GM23338 (cell line): ENCODE results near the gene ZNF644. TPM values are rescaled to one million over a fixed set of nuclear protein-coding genes. Genes with fewer than 3 reads are reported as not detected.

Experiments
- ATAC-seq: fragments of 200-7000 bp; cut with Tn5 transposase; 3 replicates; pipeline ENCODE4 v1.9.1; 2020
- DNase-seq: peaks from one replicate; pipeline ENCODE4 v3.0.0-alpha.2; 2015; ENCODE audit warnings: low spot score
- H2AFZ ChIP-seq: fragments of 200-600 bp; sonication (generic); 2 replicates; pipeline ENCODE4 v1.8.0; 2016; ENCODE audit warnings: antibody characterized with exemption, mild to moderate bottlenecking, moderate library complexity
- H3F3A ChIP-seq: fragments of 200-600 bp; sonication (generic); replicated peaks from 2 replicates; pipeline ENCODE4 v1.8.0; 2017; ENCODE audit warnings: antibody characterized with exemption, mixed run types, low read depth
- H3K27ac ChIP-seq: fragments of 200-600 bp; sonication (generic); 2 replicates; pipeline ENCODE4 v1.6.1; 2016; ENCODE audit warnings: low read depth
- H3K27me3 ChIP-seq: fragments of 200-600 bp; sonication (generic); 2 replicates; pipeline ENCODE4 v1.8.0; 2016; ENCODE audit warnings: mild to moderate bottlenecking, mixed run types, moderate library complexity; ENCODE audit not compliant: insufficient read depth
- H3K36me3 ChIP-seq: fragments of 200-600 bp; sonication (generic); 2 replicates; pipeline ENCODE4 v1.8.0; 2016; ENCODE audit warnings: mild to moderate bottlenecking; ENCODE audit not compliant: insufficient read depth
- H3K4me1 ChIP-seq: fragments of 200-600 bp; sonication (generic); 2 replicates; pipeline ENCODE4 v1.8.0; 2016; ENCODE audit warnings: mild to moderate bottlenecking, moderate library complexity; ENCODE audit not compliant: insufficient read depth
- H3K4me2 ChIP-seq: fragments of 200-600 bp; sonication (generic); 2 replicates; pipeline ENCODE4 v1.7.1; 2017; ENCODE audit warnings: mixed run types
- H3K4me3 ChIP-seq: fragments of 200-600 bp; sonication (generic); 2 replicates; pipeline ENCODE4 v1.6.1; 2016; ENCODE audit warnings: mixed run types
- H3K79me2 ChIP-seq: fragments of 200-600 bp; sonication (generic); replicated peaks from 2 replicates; pipeline ENCODE4 v1.8.0; 2017; ENCODE audit warnings: mild to moderate bottlenecking; ENCODE audit not compliant: insufficient read depth
- H3K9me2 ChIP-seq: fragments of 200-600 bp; sonication (generic); 2 replicates; pipeline ENCODE4 v1.8.0; 2017; ENCODE audit not compliant: insufficient read depth
- H4K20me1 ChIP-seq: fragments of 200-600 bp; sonication (generic); replicated peaks from 2 replicates; pipeline ENCODE4 v1.8.0; 2017; ENCODE audit warnings: mild to moderate bottlenecking; ENCODE audit not compliant: insufficient read depth
- H3K27ac Mint-ChIP-seq: 2 replicates; pipeline ENCODE4 v1.8.0; 2020; ENCODE audit warnings: inconsistent platforms, mild to moderate bottlenecking, moderate library complexity, mixed read lengths
- H3K27me3 Mint-ChIP-seq: 3 replicates; pipeline ENCODE4 v1.8.0; 2022; ENCODE audit warnings: low read depth, mild to moderate bottlenecking, moderate library complexity, mixed read lengths, inconsistent platforms; ENCODE audit not compliant: insufficient read depth, poor library complexity
- H3K36me3 Mint-ChIP-seq: 3 replicates; pipeline ENCODE4 v1.8.0; 2021; ENCODE audit warnings: low read depth, mild to moderate bottlenecking, inconsistent platforms, moderate library complexity, mixed read lengths
- H3K4me1 Mint-ChIP-seq: 3 replicates; pipeline ENCODE4 v1.8.0; 2020; ENCODE audit warnings: mild to moderate bottlenecking, inconsistent platforms, mixed read lengths
- H3K4me3 Mint-ChIP-seq: 3 replicates; pipeline ENCODE4 v1.8.0; 2021; ENCODE audit warnings: moderate library complexity, mild to moderate bottlenecking, inconsistent platforms, mixed read lengths
- H3K9me3 Mint-ChIP-seq: 3 replicates; pipeline ENCODE4 v1.8.0; 2020; ENCODE audit warnings: moderate library complexity, mild to moderate bottlenecking, inconsistent platforms, mixed read lengths
- ETS1 ChIP-seq: IDR thresholded peaks from 2 replicates; pipeline ENCODE4 v1.6.1; 2016; ENCODE audit warnings: antibody characterized with exemption
- EZH2 ChIP-seq: fragments of 200-600 bp; sonication (generic); IDR thresholded peaks from one replicate; pipeline ENCODE4 v1.8.0; 2017; ENCODE audit warnings: antibody characterized with exemption, mild to moderate bottlenecking, low read depth; ENCODE audit not compliant: unreplicated experiment
- EZH2phosphoT487 ChIP-seq: fragments of 200-600 bp; sonication (generic); IDR thresholded peaks from one replicate; pipeline ENCODE4 v1.8.1; 2018; ENCODE audit warnings: antibody characterized with exemption; ENCODE audit not compliant: unreplicated experiment
- JUNB ChIP-seq: IDR thresholded peaks from one replicate; pipeline ENCODE4 v1.6.1; 2016; ENCODE audit warnings: antibody characterized with exemption; ENCODE audit not compliant: unreplicated experiment
- NANOG ChIP-seq: IDR thresholded peaks from 2 replicates; pipeline ENCODE4 v1.6.1; 2016; ENCODE audit warnings: antibody characterized with exemption, borderline replicate concordance
- POLR2AphosphoS5 ChIP-seq: IDR thresholded peaks from 2 replicates; pipeline ENCODE4 v1.6.1; 2016; ENCODE audit warnings: antibody characterized with exemption, low read depth
- STAT1 ChIP-seq: IDR thresholded peaks from one replicate; pipeline ENCODE4 v1.6.1; 2016; ENCODE audit warnings: antibody characterized with exemption; ENCODE audit not compliant: unreplicated experiment
- ZNF331 ChIP-seq: fragments of 250-450 bp; sonication (Bioruptor Pico); IDR thresholded peaks from 2 replicates; pipeline ENCODE4 v1.5.0; 2020; ENCODE audit warnings: low read depth, mild to moderate bottlenecking, moderate library complexity
- polyA plus RNA-seq: library from polyadenylated mRNA; unstranded; fragments of >200 nt; fragmentation: Nextera tagmentation; extraction: Ambion mirVana; gene quantifications from 2 replicates; pipeline ENCODE4 v1.2.1, GENCODE V29; 2016
- total RNA-seq: library from RNA; depleted of rRNA; stranded (reverse); fragments of >200 nt; shearing (Covaris generic); gene quantifications from 2 replicates; pipeline ENCODE4 v1.2.3, GENCODE V29; 2014
- TF ChIP-seq, protein P1 (sequence below): IDR thresholded peaks from one replicate; pipeline ENCODE4 v1.6.1; 2018; ENCODE audit warnings: antibody characterized with exemption; ENCODE audit not compliant: unreplicated experiment
- TF ChIP-seq, protein P2 (sequence below), 2 experiments: fragments of 200-600 bp in 1 of 2; sonication (generic) in 1 of 2; conservative IDR thresholded peaks; 2 replicates each; pipeline versions ENCODE4 v1.5.1 to v1.6.1; 2016 to 2017; ENCODE audit warnings: antibody characterized with exemption in 2 of 2, low read depth in 2 of 2, mild to moderate bottlenecking in 2 of 2, moderate library complexity in 1 of 2

The ZNF644 gene
- total and polyA plus RNA-seq, 2 experiments from 2014 or later: 101 to 103 TPM

DNA sequence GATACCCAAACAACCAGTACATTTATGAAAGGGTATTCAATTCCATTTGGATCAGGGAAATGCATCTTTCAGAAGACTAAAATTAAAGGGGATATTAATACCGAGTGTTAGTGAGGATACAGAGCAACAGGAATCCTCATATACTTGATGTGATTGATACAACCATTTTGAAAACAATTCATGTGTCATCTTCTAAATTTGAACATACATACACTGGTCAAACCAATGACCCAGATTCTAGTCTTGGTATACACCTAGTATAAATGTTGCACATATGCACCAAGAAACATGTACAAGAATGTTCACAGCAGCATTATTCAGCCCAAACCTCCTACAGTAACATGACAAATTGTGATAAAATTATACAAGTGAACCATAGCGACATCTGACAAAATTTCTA, 58.6 kb downstream of the ZNF644 start:
- Mint-ChIP-seq H3K27me3 (no peaks in the 10 kb centered on the region), H3K4me1 (peaks cover 26% of the 10 kb centered on the region), H3K36me3 (no peaks in the 10 kb centered on the region; the same call in 2 of the 3 replicates), H3K27ac (no peak overlapping the region), H3K4me3 (no peak overlapping the region), H3K9me3 (no peaks in the 10 kb centered on the region)
- Histone ChIP-seq H3K79me2 (peaks cover 97% of the 10 kb centered on the region), H3K27me3 (no peaks in the 10 kb centered on the region), H3K4me1 (peaks cover 20% of the 10 kb centered on the region), H3K4me3 (no peak overlapping the region), H3K27ac (no peak overlapping the region), H2AFZ (no peak overlapping the region), H3K9me2 (no peaks in the 10 kb centered on the region), H3K36me3 (no peaks in the 10 kb centered on the region), H3K4me2 (no peak overlapping the region), H4K20me1 (peaks cover 52% of the 10 kb centered on the region), H3F3A (peaks cover 2% of the 10 kb centered on the region; the same call in 1 of the 2 replicates)
- TF ChIP-seq ETS1 (no peak), NANOG (no peak), ZNF331 (CRISPR knock-in tag) (no peak), POLR2AphosphoS5 (no peak), JUNB (no peak), EZH2phosphoT487 (no peak), EZH2 (no peak)
- DNase-seq (no peak), ATAC-seq (no peak)

DNA sequence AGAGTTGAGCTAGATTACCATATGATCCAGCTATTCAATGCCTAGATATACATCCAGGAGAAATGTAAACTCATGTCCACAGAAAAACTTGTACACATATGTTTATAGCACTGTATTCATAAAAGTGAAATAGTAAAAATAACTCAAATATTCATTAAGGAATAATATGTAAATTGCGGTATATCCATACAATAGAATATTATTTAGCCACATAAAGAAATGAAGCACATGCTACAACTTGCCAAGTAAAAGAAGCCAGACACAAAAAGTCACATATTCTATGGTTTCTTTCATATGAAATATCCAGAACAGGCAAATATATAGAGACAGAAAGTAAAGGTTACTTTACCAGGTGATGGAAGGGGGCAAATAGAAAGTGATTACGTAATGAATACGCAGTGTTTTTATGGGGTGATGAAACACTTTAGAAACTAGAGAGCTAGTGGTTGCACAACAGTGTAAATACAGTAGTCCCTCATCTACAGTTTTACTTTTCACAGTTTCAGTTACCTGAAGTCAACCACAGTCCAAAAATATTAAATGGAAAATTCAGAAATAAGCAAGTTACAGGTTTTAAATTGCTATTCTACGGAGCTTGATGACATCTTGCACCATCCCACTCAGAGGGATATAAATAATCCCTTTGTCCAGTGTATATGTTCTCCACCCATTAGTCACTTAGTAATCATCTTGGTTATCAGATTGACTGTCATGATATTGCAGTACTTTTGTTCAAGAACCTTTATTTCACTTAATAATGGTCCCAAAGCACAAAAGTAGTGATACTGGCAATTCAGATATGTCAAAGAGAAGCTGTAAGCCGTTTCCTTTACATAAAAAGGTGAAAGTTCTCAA, 62.3 kb downstream of the ZNF644 start:
- ATAC-seq (no peak), DNase-seq (no peak)
- H3K4me1 ChIP-seq: peaks cover 40% of the 10 kb centered on the region
- Mint-ChIP-seq H3K27ac (no peak overlapping the region), H3K9me3 (no peaks in the 10 kb centered on the region), H3K4me3 (no peak overlapping the region), H3K27me3 (peaks cover 2% of the 10 kb centered on the region), H3K4me1 (peaks cover 38% of the 10 kb centered on the region), H3K36me3 (peaks cover 13% of the 10 kb centered on the region)
- no peaks in the 10 kb centered on the region for H3K36me3 ChIP-seq
- H3K79me2 ChIP-seq: peaks cover 100% of the 10 kb centered on the region
- no peaks in the 10 kb centered on the region for H3F3A ChIP-seq
- peaks cover 60% of the 10 kb centered on the region for H4K20me1 ChIP-seq
- no peak overlapping the region for H2AFZ ChIP-seq
- H3K4me2 ChIP-seq: no peak overlapping the region
- no peaks in the 10 kb centered on the region for H3K27me3 ChIP-seq
- no peak overlapping the region for H3K27ac ChIP-seq
- H3K9me2 ChIP-seq: no peaks in the 10 kb centered on the region
- H3K4me3 ChIP-seq: no peak overlapping the region
- TF ChIP-seq EZH2phosphoT487: no peak
- TF ChIP-seq, protein P1, sequence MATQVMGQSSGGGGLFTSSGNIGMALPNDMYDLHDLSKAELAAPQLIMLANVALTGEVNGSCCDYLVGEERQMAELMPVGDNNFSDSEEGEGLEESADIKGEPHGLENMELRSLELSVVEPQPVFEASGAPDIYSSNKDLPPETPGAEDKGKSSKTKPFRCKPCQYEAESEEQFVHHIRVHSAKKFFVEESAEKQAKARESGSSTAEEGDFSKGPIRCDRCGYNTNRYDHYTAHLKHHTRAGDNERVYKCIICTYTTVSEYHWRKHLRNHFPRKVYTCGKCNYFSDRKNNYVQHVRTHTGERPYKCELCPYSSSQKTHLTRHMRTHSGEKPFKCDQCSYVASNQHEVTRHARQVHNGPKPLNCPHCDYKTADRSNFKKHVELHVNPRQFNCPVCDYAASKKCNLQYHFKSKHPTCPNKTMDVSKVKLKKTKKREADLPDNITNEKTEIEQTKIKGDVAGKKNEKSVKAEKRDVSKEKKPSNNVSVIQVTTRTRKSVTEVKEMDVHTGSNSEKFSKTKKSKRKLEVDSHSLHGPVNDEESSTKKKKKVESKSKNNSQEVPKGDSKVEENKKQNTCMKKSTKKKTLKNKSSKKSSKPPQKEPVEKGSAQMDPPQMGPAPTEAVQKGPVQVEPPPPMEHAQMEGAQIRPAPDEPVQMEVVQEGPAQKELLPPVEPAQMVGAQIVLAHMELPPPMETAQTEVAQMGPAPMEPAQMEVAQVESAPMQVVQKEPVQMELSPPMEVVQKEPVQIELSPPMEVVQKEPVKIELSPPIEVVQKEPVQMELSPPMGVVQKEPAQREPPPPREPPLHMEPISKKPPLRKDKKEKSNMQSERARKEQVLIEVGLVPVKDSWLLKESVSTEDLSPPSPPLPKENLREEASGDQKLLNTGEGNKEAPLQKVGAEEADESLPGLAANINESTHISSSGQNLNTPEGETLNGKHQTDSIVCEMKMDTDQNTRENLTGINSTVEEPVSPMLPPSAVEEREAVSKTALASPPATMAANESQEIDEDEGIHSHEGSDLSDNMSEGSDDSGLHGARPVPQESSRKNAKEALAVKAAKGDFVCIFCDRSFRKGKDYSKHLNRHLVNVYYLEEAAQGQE: no peak
- no peak for TF ChIP-seq JUNB
- TF ChIP-seq EZH2: no peak
- TF ChIP-seq NANOG: no peak
- TF ChIP-seq, protein P2, sequence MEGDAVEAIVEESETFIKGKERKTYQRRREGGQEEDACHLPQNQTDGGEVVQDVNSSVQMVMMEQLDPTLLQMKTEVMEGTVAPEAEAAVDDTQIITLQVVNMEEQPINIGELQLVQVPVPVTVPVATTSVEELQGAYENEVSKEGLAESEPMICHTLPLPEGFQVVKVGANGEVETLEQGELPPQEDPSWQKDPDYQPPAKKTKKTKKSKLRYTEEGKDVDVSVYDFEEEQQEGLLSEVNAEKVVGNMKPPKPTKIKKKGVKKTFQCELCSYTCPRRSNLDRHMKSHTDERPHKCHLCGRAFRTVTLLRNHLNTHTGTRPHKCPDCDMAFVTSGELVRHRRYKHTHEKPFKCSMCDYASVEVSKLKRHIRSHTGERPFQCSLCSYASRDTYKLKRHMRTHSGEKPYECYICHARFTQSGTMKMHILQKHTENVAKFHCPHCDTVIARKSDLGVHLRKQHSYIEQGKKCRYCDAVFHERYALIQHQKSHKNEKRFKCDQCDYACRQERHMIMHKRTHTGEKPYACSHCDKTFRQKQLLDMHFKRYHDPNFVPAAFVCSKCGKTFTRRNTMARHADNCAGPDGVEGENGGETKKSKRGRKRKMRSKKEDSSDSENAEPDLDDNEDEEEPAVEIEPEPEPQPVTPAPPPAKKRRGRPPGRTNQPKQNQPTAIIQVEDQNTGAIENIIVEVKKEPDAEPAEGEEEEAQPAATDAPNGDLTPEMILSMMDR (conservative IDR thresholded peaks at IDR 0.05; ENCODE audit: low read depth in 2 of 2): no peak
- no peak for TF ChIP-seq ETS1
- no peak for TF ChIP-seq STAT1
